GM12801 (cell line): ENCODE results near the gene CIAO1.

Source experiments
- CTCF ChIP-seq: IDR thresholded peaks from one replicate; pipeline ENCODE4 v1.5.1; 2011; ENCODE audit warnings: control low read depth; ENCODE audit not compliant: insufficient read length; ENCODE audit errors: extremely low read depth

Gene CIAO1

GRCh38 chr2:96274355-96275056 is 8.5 kb downstream of the CIAO1 start:
- no peak for TF ChIP-seq CTCF

DNA sequence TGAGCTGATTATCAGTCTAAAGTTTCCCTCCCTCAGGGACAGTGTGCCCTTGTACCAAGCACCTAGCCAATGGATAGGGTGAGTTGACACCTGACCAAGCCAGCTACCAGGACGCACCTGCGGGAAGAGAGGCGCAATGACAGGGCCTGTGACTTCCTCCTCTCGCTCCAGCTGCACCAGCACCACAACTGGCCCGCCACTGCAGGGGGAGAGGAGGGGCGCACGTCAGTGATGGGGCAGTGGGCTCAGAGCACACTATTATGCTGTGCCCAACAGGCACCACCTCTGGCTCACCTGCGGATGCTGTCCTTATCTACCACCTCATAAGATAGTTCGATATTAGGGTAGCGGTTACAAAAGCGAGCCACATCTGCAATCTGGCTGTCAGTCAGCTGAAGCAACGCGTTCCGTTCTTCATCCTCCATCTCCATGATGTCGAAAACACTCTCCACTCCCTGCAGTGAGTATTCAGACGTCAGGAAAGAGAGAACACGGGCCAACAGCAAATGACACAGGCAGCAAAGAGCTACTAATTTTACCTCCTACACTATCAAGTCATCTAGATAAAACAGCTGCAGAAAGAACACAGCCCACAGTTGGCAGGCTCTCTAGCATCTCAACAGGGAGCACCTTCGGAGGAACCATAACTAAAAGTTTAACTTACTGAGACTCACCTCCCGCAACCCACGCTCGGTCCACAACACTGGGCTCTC is 10.9 kb downstream of the CIAO1 start:
- TF ChIP-seq CTCF = no peak

- no peak for TF ChIP-seq CTCF
These were observed 21.3 kb downstream of the CIAO1 start for GRCh38 chr2:96287273-96287856.

DNA sequence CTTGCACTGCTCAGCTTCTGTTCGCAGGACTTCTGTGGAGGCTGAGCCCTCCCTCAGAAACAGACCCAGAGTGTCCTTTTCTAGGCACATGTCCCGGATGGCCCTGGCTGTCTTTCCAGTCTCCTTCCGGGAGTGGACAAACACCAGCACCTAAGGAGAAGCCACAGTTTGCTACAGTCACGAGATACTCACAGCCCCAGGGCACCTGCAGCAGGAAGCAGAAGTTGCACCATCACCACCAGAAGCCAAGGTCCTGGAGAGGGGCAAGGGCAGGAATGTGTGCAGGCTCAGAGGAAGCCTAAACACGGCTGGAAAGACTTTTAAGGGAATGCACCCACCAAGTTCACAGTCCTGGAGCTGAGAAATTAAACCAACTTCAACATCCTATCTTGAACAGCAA is 25.7 kb downstream of the CIAO1 start:
- no peak for TF ChIP-seq CTCF

DNA sequence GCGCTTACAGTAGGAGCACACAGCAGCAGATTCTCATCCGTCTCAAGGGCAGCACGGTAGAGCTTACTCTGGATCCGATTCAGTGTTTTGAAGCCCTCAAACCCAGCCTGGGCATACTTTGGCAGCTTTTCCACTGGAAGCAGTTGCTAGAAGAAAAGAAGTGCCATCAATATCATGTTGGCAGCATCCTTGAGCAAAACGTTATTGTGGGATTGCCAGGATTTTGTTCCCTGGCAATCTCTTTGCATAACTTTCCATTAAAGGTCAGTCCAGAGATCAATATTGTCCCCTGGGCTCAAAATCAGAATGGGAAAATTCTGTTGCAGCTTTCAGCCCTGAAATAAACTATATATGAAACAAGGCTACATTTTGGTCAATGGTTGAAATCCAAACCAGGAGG is 30.9 kb downstream of the CIAO1 start:
- no peak for TF ChIP-seq CTCF

- TF ChIP-seq CTCF = no peak
These were observed 35.8 kb downstream of the CIAO1 start for GRCh38 chr2:96301865-96302264.

GRCh38 chr2:96304606-96305005 is 38.6 kb downstream of the CIAO1 start:
- TF ChIP-seq CTCF = no peak
